ENCODE data around the gene TTC33. TPM values are rescaled to one million over a fixed set of nuclear protein-coding genes. Genes with fewer than 3 reads are reported as not detected.

Gene TTC33
- 10.4 and 13.1 TPM in 2 replicates for total RNA-seq

DNA sequence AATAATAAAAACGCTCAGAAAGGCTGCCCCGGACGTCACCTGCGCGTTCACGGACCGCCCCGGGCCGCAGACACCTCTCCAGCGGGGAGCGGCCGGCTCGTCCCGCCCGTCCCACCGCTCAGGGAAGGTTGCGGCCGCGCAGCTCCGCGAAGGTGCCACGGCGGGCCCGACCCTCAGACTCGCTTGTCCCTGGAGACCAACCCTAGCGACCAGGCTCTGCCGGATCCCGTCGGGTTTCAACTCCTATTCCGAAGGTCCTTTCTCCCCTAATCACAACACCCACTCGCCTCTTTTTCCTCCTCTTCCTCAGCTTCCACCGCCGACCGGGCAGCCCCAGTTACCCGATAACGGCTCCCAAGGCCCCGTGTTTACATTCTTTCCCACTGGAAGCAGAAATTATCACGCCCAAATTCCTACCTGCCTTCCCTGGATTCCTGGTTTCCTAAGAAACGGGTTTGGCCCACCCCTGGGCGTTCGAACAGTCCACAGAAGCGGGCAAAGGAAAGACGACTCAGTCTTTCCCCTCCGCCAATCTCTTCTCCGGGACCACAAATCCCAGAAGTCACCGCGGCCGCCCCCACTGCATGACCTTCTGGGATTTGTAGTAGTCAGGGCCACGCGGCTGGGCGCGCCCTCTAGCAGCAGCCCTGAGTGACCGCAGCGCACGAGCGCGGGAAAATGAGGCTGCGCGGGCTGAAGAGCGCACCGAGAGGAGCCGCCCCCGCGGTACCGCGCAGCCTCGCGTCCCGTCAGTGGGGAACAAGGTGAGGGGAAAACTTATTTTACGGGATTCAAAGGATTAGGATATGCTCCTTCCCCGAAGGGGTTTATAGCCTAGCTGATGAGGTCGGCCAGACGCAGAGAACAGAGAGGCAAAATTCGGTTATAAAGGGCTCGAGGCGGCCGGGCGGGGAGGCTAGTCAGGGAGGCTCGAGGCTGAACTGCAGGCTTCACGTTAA lies at the start of gene TTC33:
Gene TTC33, minus strand, starts transcription at position 555 of the 959 bp plus-strand sequence. CDS start 8,943 bp downstream, outside the sequence.

DNA sequence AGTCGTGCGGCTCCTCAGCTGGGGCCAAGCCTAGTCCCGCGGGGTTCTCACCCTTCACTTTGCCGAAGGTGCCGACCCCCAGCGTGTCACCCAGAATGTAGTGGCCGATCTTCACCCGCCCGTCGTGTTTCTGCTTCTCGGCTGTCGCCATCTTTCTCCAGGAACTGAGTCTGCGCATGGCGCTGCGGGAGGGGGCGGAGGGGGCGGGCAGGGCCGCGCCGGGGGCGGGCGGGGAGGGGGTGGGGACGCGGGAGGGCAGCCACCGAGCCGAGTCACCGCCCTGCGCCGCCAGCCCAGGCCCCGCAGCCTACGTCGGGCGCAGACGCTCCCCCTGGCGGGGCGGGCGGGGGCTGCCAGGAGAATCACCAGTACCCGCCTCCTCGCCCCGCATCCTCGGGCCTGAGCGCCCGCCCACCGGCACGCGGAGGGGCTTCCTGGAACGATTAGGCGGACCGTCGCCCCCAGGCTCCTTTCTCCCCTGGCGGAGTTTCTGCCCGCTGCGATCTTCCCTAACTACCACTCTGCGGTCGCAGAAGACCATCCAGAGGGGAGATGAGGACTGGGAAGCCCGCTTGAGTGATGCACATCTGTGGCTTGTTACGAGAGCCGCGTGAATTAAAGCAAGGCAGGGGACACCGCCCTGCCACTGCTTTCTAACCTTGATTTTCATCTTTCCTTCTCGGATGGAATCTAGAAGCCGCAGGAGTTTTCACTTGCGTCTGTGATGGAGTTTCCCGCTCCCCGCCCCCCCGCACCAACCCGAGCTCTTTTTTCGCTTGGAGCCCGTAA lies 42.4 kb upstream of the TTC33 start, which contains the start of gene PRKAA1:
Gene PRKAA1, minus strand, starts transcription at position 363 of the 789 bp plus-strand sequence. Its CDS starts 185 bp downstream, at position 178.

GRCh38 chr5:40679913-40680681 lies 75.7 kb downstream of the TTC33 start, which contains the start of gene PTGER4:
Gene PTGER4, plus strand, starts transcription at chr5:40679915. Its CDS starts 1,079 bp downstream, at chr5:40680994.

Small RNA genes lying within 50 kb of the gene (small RNA-seq; reads per million reads assigned to genes)
- gene RF00092 = not detected
- gene RF00191 = not detected

Other genes with a start within 250 kb of the TTC33 start
- gene PTGER4, start 76.0 kb downstream of the TTC33 start, total RNA-seq = 16.4 and 29.9 TPM in 2 replicates
- gene PRKAA1, start 42.4 kb upstream of the TTC33 start, total RNA-seq = 106 and 118 TPM in 2 replicates
- gene RPL37, start 79.3 kb upstream of the TTC33 start, total RNA-seq = 83.5 and 210 TPM in 2 replicates
- 14.6 and 18.0 TPM in 2 replicates for gene CARD6, start 85.4 kb upstream of the TTC33 start, total RNA-seq
- gene C7, start 153.5 kb upstream of the TTC33 start, total RNA-seq = not detected in 2 replicates